CD4-positive, CD25-positive, alpha-beta regulatory T cell (primary cell): ENCODE results near the gene CAMTA1. TPM values are rescaled to one million over a fixed set of nuclear protein-coding genes. Genes with fewer than 3 reads are reported as not detected.

Experiments
- ATAC-seq, 2 donors: fragments of 150-1000 bp; cut with Tn5 transposase; one replicate each; pipeline ENCODE4 v1.10.0; 2021; ENCODE audit warnings: low read depth in 2 of 2, moderate number of reproducible peaks in 2 of 2, moderate library complexity in 1 of 2
- DNase-seq, 3 donors: peaks; one replicate each; pipeline versions ENCODE4 v3.0.0 to v3.0.0-alpha.2; 2012 to 2022; ENCODE audit warnings: mixed read lengths in 1 of 3
- H3K27ac ChIP-seq: one replicate; pipeline ENCODE4 v1.7.0; 2013; ENCODE audit warnings: mild to moderate bottlenecking, low read length; ENCODE audit not compliant: insufficient read depth, poor library complexity, severe bottlenecking
- H3K27me3 ChIP-seq: one replicate; pipeline ENCODE4 v1.7.0; 2013; ENCODE audit warnings: low read length; ENCODE audit not compliant: control insufficient read depth, insufficient read depth
- H3K36me3 ChIP-seq: one replicate; pipeline ENCODE4 v1.7.0; 2013; ENCODE audit warnings: mild to moderate bottlenecking, low read length, moderate library complexity; ENCODE audit not compliant: control insufficient read depth, insufficient read depth
- H3K4me1 ChIP-seq: 2 replicates; pipeline ENCODE4 v1.7.0; 2013; ENCODE audit warnings: mild to moderate bottlenecking, low read length; ENCODE audit not compliant: insufficient read depth, control insufficient read depth, poor library complexity, severe bottlenecking
- H3K4me3 ChIP-seq: one replicate; pipeline ENCODE4 v1.7.0; 2013; ENCODE audit warnings: low read depth, mild to moderate bottlenecking, low read length, moderate library complexity
- H3K9me3 ChIP-seq, 2 experiments: 1 replicate in 1 of 2; 2 replicates in 1 of 2; pipeline ENCODE4 v1.7.0; 2013; ENCODE audit warnings: low read length in 2 of 2, mild to moderate bottlenecking in 1 of 2, moderate library complexity in 1 of 2; ENCODE audit not compliant: control insufficient read depth in 2 of 2
- H3K27ac Mint-ChIP-seq, 3 donors: one replicate each; pipeline ENCODE4 v1.8.0; 2020 to 2022; ENCODE audit warnings: mild to moderate bottlenecking in 3 of 3, mixed read lengths in 3 of 3, moderate library complexity in 2 of 3
- H3K27me3 Mint-ChIP-seq: one replicate; pipeline ENCODE4 v1.8.0; 2022; ENCODE audit warnings: mild to moderate bottlenecking, mixed read lengths
- H3K36me3 Mint-ChIP-seq: one replicate; pipeline ENCODE4 v1.8.0; 2020; ENCODE audit warnings: mixed read lengths
- H3K4me1 Mint-ChIP-seq, 4 donors: one replicate each; pipeline ENCODE4 v1.8.0; 2020 to 2022; ENCODE audit warnings: mixed read lengths in 4 of 4, mild to moderate bottlenecking in 1 of 4
- H3K4me3 Mint-ChIP-seq, 4 donors: one replicate each; pipeline ENCODE4 v1.8.0; 2020 to 2022; ENCODE audit warnings: mild to moderate bottlenecking in 4 of 4, mixed read lengths in 4 of 4, moderate library complexity in 3 of 4
- H3K9me3 Mint-ChIP-seq, 7 donors: one replicate each; pipeline ENCODE4 v1.8.0; 2020 to 2022; ENCODE audit warnings: mixed read lengths in 7 of 7, mild to moderate bottlenecking in 3 of 7, moderate library complexity in 2 of 7
- polyA plus RNA-seq, 4 donors: library from polyadenylated mRNA; unstranded; fragments of 300-500 nt; fragmentation: Illumina TruSeq; gene quantifications; one replicate each; pipeline ENCODE4 v1.2.3, GENCODE V29; 2021
- total RNA-seq: library from RNA; stranded (reverse); gene quantifications from one replicate; pipeline ENCODE4 v1.2.3, GENCODE V29; 2022

CAMTA1 gene
- total and polyA plus RNA-seq, 5 donors from 2014 or later: 48.8 to 112 (median 80.0) TPM

DNA sequence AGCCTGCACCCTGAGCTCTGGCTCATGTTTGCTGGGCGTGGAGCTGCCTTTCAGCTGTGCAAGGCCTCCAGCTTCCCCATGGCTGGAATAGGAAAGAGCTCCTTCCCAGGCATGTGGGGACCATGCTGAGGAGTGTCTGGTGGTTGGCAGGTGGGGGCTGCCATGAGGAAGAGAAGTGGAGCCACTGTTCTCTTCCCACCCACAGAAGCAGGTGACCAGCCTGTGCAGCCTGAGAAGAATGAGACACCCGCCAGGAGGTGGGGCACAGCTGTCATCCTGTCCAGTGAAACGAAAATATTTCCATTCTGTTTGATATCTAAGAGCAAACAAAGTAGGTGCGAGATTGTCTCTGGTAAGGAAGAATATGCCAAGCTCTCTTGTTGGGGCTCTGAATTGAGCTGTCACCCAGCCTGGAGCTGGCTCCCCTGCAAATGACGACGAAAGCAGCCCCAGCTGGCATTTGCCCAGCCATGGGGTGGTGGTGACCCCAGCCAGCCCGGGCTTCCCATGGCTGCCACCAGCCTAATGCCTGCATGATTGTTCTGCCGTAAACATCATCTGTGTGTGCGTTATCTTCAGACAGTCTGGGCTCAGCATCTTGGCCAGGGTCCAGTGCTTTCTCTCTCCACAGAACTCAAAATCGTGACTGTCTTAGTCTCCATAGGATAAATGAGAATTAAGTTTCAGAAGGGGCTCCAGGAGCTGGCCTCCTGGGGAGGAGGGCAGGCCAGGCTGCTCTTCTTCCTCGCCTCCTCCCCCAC is 556.1 kb downstream of the CAMTA1 start:
- Mint-ChIP-seq H3K4me1 (no peaks in the 10 kb centered on the region), H3K9me3 (peaks cover 0 to 5% (median 0%) of the 10 kb centered on the region in 7 donors)
- ATAC-seq: no peak

GRCh38 chr1:7343882-7344281 is 558.6 kb downstream of the CAMTA1 start:
- Mint-ChIP-seq H3K4me1 (no peaks in the 10 kb centered on the region), H3K4me3 (no peak overlapping the region), H3K36me3 (no peaks in the 10 kb centered on the region), H3K27ac (no peak overlapping the region), H3K27me3 (no peaks in the 10 kb centered on the region), H3K9me3 (peaks cover 0 to 5% (median 0%) of the 10 kb centered on the region in 7 donors)
- no peaks in the 10 kb centered on the region for H3K27me3 ChIP-seq
- ATAC-seq (no peak), DNase-seq (no peak)
- H3K4me1 ChIP-seq: no peaks in the 10 kb centered on the region
- H3K27ac ChIP-seq: no peak overlapping the region
- no peaks in the 10 kb centered on the region for H3K9me3 ChIP-seq
- H3K36me3 ChIP-seq: no peaks in the 10 kb centered on the region
- H3K4me3 ChIP-seq: no peak overlapping the region

More for the DNA sequence above, 556.1 kb downstream of the CAMTA1 start:
- H3K36me3 ChIP-seq: no peaks in the 10 kb centered on the region
- no peaks in the 10 kb centered on the region for H3K4me1 ChIP-seq
- no peak overlapping the region for H3K27ac ChIP-seq
- Mint-ChIP-seq H3K27ac (no peak overlapping the region), H3K27me3 (no peaks in the 10 kb centered on the region), H3K4me3 (no peak overlapping the region), H3K36me3 (no peaks in the 10 kb centered on the region)
- H3K9me3 ChIP-seq: no peaks in the 10 kb centered on the region
- no peaks in the 10 kb centered on the region for H3K27me3 ChIP-seq
- H3K4me3 ChIP-seq: no peak overlapping the region
- DNase-seq: no peak

DNA sequence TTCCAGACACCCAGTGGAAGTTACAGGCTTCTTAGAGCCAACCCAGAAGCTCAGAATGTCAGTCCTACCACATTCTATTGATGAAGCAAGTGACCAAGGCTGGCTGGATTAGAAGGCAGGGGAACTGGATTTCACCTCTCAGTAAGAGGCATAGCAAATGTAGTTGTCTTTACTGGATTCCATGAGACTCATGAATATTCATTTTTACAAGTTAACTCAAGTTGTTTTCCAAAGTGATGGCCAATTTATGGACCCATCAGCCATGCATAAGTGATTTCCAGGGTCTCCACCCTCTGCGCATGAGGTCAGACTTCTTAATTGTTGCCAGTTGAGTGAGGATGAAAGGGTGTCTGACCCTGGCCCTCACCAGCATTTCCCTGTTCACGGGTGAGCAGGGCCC is 559.0 kb downstream of the CAMTA1 start:
- Mint-ChIP-seq H3K36me3 (no peaks in the 10 kb centered on the region), H3K4me3 (no peak overlapping the region), H3K9me3 (peaks cover 0 to 5% (median 0%) of the 10 kb centered on the region in 7 donors), H3K4me1 (no peaks in the 10 kb centered on the region), H3K27ac (no peak overlapping the region), H3K27me3 (no peaks in the 10 kb centered on the region)
- Histone ChIP-seq H3K36me3 (no peaks in the 10 kb centered on the region), H3K27me3 (no peaks in the 10 kb centered on the region), H3K27ac (no peak overlapping the region), H3K4me1 (no peaks in the 10 kb centered on the region), H3K4me3 (no peak overlapping the region), H3K9me3 (no peaks in the 10 kb centered on the region)
- no peak for DNase-seq
- no peak for ATAC-seq

GRCh38 chr1:7345516-7345915 is 560.3 kb downstream of the CAMTA1 start:
- H3K4me1 ChIP-seq: no peaks in the 10 kb centered on the region
- H3K36me3 ChIP-seq: no peaks in the 10 kb centered on the region
- H3K27ac ChIP-seq: no peak overlapping the region
- Mint-ChIP-seq H3K4me3 (no peak overlapping the region), H3K9me3 (peaks cover 0 to 2% (median 0%) of the 10 kb centered on the region in 7 donors), H3K36me3 (no peaks in the 10 kb centered on the region), H3K27ac (no peak overlapping the region), H3K4me1 (no peaks in the 10 kb centered on the region), H3K27me3 (no peaks in the 10 kb centered on the region)
- no peaks in the 10 kb centered on the region for H3K9me3 ChIP-seq
- no peak overlapping the region for H3K4me3 ChIP-seq
- H3K27me3 ChIP-seq: no peaks in the 10 kb centered on the region
- no peak for ATAC-seq
- no peak for DNase-seq

GRCh38 chr1:7346070-7346596 is 560.9 kb downstream of the CAMTA1 start:
- Mint-ChIP-seq H3K4me3 (no peak overlapping the region), H3K27me3 (no peaks in the 10 kb centered on the region), H3K9me3 (peaks cover 0 to 2% (median 0%) of the 10 kb centered on the region in 7 donors), H3K27ac (no peak overlapping the region), H3K4me1 (no peaks in the 10 kb centered on the region), H3K36me3 (no peaks in the 10 kb centered on the region)
- Histone ChIP-seq H3K27ac (no peak overlapping the region), H3K4me3 (no peak overlapping the region), H3K27me3 (no peaks in the 10 kb centered on the region), H3K4me1 (no peaks in the 10 kb centered on the region), H3K9me3 (no peaks in the 10 kb centered on the region), H3K36me3 (no peaks in the 10 kb centered on the region)
- DNase-seq (no peak), ATAC-seq (no peak)

DNA sequence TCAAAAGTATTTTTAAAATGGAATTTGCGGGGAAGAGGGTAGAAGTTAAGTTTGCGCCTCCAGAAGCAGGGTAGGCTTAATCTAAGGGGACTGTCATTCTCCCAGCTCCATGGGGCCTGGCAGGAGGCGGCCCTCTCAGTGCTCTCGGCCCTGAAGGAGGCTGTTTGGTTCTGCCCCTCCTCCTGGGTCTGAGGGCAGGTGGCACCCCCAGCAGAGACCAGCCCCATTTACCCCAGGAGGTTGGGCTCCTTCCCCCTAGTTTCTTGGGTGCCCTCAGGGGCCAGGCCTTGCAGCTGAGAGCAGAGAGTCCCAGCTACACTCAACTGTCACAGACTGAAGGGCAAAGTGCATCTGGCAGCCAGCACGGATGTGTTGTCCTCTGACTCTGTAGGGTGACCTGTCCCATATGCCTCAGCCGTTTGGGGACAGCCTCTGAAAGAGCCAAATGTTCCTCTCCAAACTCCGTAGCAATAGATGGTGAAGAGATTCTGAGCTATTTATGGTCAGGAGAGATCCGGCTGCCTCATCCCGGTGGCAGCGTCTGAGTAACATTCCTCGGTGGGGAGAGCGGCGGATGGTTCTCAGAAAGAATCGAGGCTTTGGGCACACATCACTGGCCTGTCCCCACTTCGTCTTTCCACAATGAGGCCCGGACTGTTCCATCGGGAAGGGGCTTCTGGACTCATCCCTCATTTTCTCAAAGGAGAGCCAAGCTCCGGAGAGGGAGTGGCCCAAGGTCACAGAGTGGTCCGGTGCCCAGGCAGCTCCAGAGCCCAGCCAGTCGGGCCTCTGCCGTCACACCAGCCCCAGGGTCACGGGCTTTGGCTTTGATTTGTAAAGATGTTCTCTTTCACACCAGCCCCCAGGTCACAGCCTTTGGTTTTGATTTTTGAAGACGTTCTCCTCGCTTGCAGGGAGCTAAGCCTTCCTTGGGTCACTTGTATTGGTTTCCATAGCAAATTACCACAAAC is 561.6 kb downstream of the CAMTA1 start:
- H3K36me3 Mint-ChIP-seq: no peaks in the 10 kb centered on the region
- no peak for DNase-seq
- H3K9me3 ChIP-seq: no peaks in the 10 kb centered on the region
- H3K27me3 Mint-ChIP-seq: peaks cover 3% of the 10 kb centered on the region
- no peaks in the 10 kb centered on the region for H3K4me1 ChIP-seq
- peaks cover 0 to 2% (median 0%) of the 10 kb centered on the region in 7 donors for H3K9me3 Mint-ChIP-seq
- no peak for ATAC-seq
- no peaks in the 10 kb centered on the region for H3K36me3 ChIP-seq
- no peaks in the 10 kb centered on the region for H3K27me3 ChIP-seq
- no peaks in the 10 kb centered on the region for H3K4me1 Mint-ChIP-seq
- H3K27ac Mint-ChIP-seq: no peak overlapping the region
- no peak overlapping the region for H3K4me3 Mint-ChIP-seq
- H3K4me3 ChIP-seq: no peak overlapping the region
- H3K27ac ChIP-seq: no peak overlapping the region

GRCh38 chr1:7348073-7348472 is 562.8 kb downstream of the CAMTA1 start:
- DNase-seq: no peak
- H3K9me3 ChIP-seq: no peaks in the 10 kb centered on the region
- H3K36me3 ChIP-seq: no peaks in the 10 kb centered on the region
- H3K27ac ChIP-seq: no peak overlapping the region
- H3K4me1 ChIP-seq: no peaks in the 10 kb centered on the region
- Mint-ChIP-seq H3K4me1 (no peaks in the 10 kb centered on the region), H3K27ac (no peak overlapping the region), H3K27me3 (peaks cover 4% of the 10 kb centered on the region), H3K9me3 (peaks cover 0 to 2% (median 0%) of the 10 kb centered on the region in 7 donors), H3K36me3 (no peaks in the 10 kb centered on the region), H3K4me3 (no peak overlapping the region)
- H3K27me3 ChIP-seq: no peaks in the 10 kb centered on the region
- H3K4me3 ChIP-seq: no peak overlapping the region
- no peak for ATAC-seq
